Stimulated activated CD8-positive, alpha-beta memory T cell treated with anti-CD3 and anti-CD28 coated beads, Interleukin-7, amount 100 ng/mL, for 4 hours (primary cell): ENCODE data around the gene ANAPC1.
"Not testable (repeated sequence)": the region's sequence is repeated elsewhere in the genome, so short reads cannot be mapped to it uniquely, and the experiment has no call there.

Experiments
- DNase-seq, 2 donors: peaks; one replicate each; pipeline ENCODE4 v3.0.0-alpha.2; 2020; ENCODE audit warnings: low read depth in 2 of 2

The ANAPC1 gene

DNA sequence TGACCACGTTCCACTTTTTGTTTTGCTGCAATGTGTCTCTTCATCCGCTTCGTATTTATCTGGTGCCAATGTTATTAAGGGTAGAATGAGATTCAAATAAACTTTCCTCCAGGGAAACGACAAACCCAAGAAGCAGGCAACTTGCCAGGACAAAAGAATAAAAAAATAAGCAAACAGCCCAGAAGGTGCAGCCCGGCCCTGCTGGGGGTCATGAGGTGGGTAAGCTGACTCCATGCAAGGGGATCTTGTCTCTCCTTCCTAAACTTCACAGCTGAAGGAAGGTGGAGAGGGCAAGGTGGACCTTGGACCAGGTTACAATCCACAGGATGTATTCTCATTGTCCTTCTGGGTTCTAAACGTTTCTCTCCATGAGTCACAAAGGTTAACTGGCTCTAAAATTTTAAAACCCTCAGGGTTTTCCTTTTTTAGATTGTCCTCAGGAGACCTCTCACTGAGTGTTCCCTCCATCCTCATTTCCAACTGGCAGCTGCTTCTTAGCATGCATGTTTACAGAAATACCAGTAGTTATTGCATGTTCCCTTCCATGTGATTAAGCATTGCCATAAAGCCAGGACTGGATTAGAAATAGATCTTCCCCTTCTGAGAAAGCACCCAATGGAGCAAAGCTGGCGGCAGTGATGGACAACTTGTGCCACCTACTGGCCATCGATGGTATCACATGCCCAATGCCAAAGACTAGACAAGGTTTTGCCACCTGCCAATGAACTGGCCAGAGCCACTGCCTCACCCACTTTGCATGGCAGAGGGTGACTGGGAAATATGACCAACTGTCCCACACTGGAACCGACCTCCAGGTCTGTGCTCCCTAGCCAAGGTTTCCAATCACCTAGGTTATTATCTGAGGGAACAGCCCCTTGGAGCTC is 147.9 kb downstream of the ANAPC1 start:
- DNase-seq = not testable (repeated sequence)

DNA sequence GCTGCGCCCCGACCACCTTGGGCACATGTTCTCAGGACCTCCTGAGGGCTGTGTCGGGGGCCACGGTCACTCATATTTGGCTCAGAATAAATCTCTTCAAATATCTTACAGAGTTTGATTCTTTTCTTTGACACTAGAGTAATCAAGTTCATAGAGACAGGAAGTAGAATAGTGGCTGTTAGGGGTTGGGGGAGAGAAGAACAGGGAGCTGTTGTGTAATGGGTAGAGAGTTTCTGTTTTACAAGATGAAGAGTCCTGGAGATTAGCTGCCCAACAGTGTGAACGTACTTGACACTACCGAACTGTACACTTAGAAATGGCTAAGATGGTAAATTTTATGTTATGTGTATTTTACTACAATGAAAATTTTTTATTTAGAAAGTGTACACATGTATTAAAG is 148.6 kb downstream of the ANAPC1 start:
- not testable (repeated sequence) for DNase-seq

DNA sequence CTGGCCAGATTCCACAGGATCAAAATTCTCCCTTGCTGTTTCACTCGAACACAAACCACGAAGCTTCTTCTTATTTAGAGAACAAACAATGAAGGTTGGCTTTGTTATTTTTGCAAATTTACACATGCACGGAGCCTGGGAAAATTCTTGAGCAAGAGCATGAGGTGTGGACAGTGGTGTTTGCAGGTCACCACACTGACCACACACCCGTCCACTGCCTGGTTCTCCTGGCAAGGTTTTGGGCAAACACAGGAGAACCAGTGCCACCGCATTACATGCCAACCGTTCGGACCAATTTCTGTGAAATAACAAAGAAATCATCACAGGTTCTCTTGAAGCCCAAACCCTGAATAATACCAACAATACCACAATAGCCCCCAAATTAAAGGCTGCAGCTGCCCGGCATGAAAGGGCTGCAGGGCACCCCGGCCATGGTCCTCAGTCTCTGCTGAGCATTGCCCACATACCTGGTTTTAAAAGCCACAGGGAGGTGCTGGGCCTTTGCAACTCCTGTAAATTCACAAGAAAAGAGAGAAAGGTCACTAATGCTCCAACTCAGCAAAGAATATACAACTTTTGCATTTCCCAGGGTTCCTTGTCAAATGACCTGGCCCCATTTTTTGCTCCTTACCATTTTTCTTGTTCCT is 154.1 kb downstream of the ANAPC1 start:
- DNase-seq = not testable (repeated sequence)

DNA sequence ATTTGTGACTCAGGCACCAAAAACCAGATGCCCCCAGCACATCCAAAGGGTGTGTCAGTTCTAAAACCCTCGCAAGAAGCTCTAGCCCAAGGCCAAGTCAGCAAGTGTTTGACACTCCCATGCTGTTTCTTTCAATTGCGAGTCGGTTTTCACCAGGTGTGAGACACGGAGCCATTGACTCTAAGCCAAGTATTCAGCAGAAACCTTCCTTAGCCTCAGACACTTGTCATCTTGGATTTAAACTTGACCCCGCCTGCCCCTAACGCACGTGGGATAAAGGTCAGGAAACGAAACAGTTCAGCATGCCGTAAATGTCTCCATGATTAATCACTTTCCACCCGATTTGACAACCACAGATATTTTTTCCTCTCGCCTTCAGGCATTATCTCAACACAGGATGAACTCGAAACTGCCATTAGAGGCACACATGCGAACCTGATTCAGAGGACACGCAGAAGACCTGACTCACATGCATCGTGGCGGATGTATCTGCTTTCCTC is 156.3 kb downstream of the ANAPC1 start:
- DNase-seq = not testable (repeated sequence)

DNA sequence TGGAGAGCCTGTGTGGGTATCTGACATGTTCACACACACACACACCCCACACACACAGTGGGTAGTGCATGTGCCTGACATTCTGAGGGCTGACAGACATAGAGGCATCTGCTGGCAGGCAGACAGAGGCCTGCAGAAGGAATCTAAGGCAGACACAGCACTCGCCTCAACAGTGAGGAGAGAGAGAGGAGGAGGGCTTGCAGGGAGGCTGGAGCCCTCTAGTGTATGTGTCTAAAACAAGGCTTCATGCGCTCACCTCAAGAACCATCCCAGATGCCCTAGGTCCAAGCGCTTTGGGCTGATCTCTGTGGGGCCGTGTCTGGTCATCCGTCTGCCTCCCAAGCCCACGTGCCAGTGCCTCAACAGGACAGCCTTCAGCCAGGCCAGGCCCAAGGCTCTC is 158.3 kb downstream of the ANAPC1 start:
- not testable (repeated sequence) for DNase-seq

DNA sequence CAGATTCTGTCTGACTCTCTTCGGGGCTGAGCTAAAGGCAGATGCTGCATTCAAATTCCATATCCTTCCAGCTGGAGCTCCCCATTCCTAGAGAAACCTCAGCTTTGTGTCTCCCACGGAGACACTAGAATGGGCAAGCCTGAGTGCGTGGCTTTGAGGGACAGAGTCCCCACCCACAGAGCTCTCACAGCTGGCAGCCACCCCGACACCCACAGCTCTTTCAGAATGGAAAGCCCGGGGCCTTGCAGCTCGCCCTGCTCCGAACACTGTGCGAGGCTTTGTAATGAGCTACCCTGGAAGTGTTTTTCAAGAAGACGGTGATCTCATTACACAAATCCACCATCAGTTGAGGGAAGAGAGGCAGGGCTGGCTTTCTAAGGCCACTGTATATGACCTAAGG is 164.4 kb downstream of the ANAPC1 start:
- not testable (repeated sequence) for DNase-seq
